Measurements from ENCODE around the gene TBC1D22A.

- no peak for TF ChIP-seq CTCF (conservative IDR thresholded peaks at IDR 0.05; ENCODE audit: low read depth in 2 of 2)
- no peak for TF ChIP-seq ZNF462 (CRISPR knock-in tag; IDR thresholded peaks at IDR 0.05)
- no peak for TF ChIP-seq CREB1 (CRISPR knock-in tag; IDR thresholded peaks at IDR 0.05; ENCODE audit: low read depth)
- no peak for TF ChIP-seq EZH2phosphoT487 (IDR thresholded peaks at IDR 0.05; ENCODE audit: unreplicated experiment)
- TF ChIP-seq REST (IDR thresholded peaks at IDR 0.05; ENCODE audit: unreplicated experiment), result no peak
- no peak for TF ChIP-seq ETS1 (IDR thresholded peaks at IDR 0.05)
- no peak for TF ChIP-seq EZH2 (IDR thresholded peaks at IDR 0.05; ENCODE audit: low read depth, unreplicated experiment)
- TF ChIP-seq POLR2AphosphoS5 (IDR thresholded peaks at IDR 0.05; ENCODE audit: low read depth), result no peak
- TF ChIP-seq STAT1 (IDR thresholded peaks at IDR 0.05; ENCODE audit: unreplicated experiment), result no peak
- TF ChIP-seq ZNF114 (CRISPR knock-in tag; IDR thresholded peaks at IDR 0.05), result no peak
- TF ChIP-seq JUNB (IDR thresholded peaks at IDR 0.05; ENCODE audit: unreplicated experiment), result no peak
- no peak for TF ChIP-seq ZNF331 (CRISPR knock-in tag; IDR thresholded peaks at IDR 0.05; ENCODE audit: low read depth)
These were observed 433.9 kb downstream of the TBC1D22A start for GRCh38 chr22:47196166-47196849.
